MCF 10A (cell line): ENCODE data around the gene TAMM41. TPM values are rescaled to one million over a fixed set of nuclear protein-coding genes. Genes with fewer than 3 reads are reported as not detected.

ENCODE experiments used
- BruUV-seq: library from RNA; stranded (reverse); fragments of 400-500 nt; replicated peaks from 2 replicates; lab custom pipeline; 2021; lab: Mats Ljungman, UMichigan
- CTCF ChIA-PET: fragments of 300-600 bp; sonication (Branson Sonifier 250); formaldehyde crosslinking; extraction: SDS; loops from one replicate; lab custom pipeline; 2021; ENCODE audit warnings: antibody characterized with exemption, inconsistent platforms; lab: Yijun Ruan, JAX
- POLR2A ChIA-PET: fragments of 300-600, 350-650 bp; sonication (Branson Sonifier 250); formaldehyde crosslinking; extraction: SDS; loops from one replicate; lab custom pipeline; 2020; ENCODE audit warnings: antibody characterized with exemption, inconsistent platforms; lab: Yijun Ruan, JAX
- DNase-seq: peaks from one replicate; pipeline ENCODE4 v3.0.0-alpha.2; 2018; ENCODE audit not compliant: unreplicated experiment
- H3K27ac Mint-ChIP-seq: one replicate; pipeline ENCODE4 v1.8.0; 2022; ENCODE audit warnings: mild to moderate bottlenecking, low read depth, mixed read lengths; ENCODE audit not compliant: unreplicated experiment
- H3K27me3 Mint-ChIP-seq: one replicate; pipeline ENCODE4 v1.8.0; 2022; ENCODE audit warnings: mixed read lengths; ENCODE audit not compliant: insufficient read depth, unreplicated experiment
- H3K36me3 Mint-ChIP-seq: one replicate; pipeline ENCODE4 v1.8.0; 2022; ENCODE audit warnings: mild to moderate bottlenecking, moderate library complexity, mixed read lengths; ENCODE audit not compliant: insufficient read depth, unreplicated experiment
- H3K4me1 Mint-ChIP-seq: one replicate; pipeline ENCODE4 v1.8.0; 2022; ENCODE audit warnings: mixed read lengths; ENCODE audit not compliant: insufficient read depth, unreplicated experiment
- H3K4me3 Mint-ChIP-seq: one replicate; pipeline ENCODE4 v1.8.0; 2022; ENCODE audit warnings: mild to moderate bottlenecking, moderate library complexity, mixed read lengths; ENCODE audit not compliant: unreplicated experiment
- H3K9me3 Mint-ChIP-seq: one replicate; pipeline ENCODE4 v1.8.0; 2022; ENCODE audit warnings: mixed read lengths; ENCODE audit not compliant: unreplicated experiment
- intact Hi-C: fragments of 100-400 bp; cut with micrococcal nuclease; formaldehyde crosslinking; loops from 2 replicates; pipeline ENCODE4 v1.14.1; 2022
- total RNA-seq: library from RNA; stranded (reverse); gene quantifications from 2 replicates; pipeline ENCODE4 v1.2.3, GENCODE V29; 2022
- TF ChIP-seq, protein P1 (sequence below): fragments of 200-600 bp; IDR thresholded peaks from one replicate; pipeline ENCODE4 v1.8.0; 2022; ENCODE audit warnings: antibody characterized with exemption, mild to moderate bottlenecking; ENCODE audit not compliant: unreplicated experiment

Gene TAMM41
- total RNA-seq, 1 experiment from 2014 or later: 26.2 TPM

DNA sequence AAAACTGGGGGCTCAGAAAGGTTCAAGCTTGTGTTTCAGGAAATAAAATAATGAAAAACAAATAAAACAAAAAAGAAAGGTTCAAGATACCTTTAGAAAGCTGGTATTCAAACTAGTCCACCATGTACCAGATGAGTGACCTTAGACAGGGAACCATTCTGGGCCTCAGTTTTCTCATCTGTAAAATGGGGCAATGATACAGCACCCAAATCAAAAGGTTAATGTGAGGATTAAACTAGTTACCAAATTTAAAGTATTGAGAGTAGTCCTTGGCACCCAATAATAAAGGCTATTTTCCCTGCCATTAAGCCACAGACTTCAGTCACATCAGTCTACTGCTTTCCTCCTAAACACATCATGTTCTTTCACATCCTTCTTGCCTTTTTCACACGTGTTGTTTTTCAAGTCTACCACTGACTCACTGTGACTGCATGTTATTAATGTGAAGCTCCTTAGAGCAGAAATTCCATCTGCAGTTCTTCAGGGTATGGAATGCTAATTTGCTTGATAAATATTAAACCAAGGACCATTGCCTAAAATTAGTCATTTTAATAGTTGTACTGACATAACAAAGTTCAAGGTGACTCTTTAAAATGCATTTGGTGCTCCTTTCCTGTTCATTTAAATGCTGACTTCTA lies 19.9 kb downstream of the TAMM41 start:
- ChIA-PET POLR2A (interaction anchor here (0.8 to 1.9 kb wide), 2 partner anchors 11 to 20 kb away, joined by 3 to 8 read pairs; partner anchors contain the start of gene TAMM41), CTCF (interaction anchor here (0.9 to 2.6 kb wide), 5 partner anchors 7 to 492 kb away, joined by 4 to 13 read pairs (median 6); no protein-coding TSS in a partner anchor)
- Mint-ChIP-seq H3K36me3 (peaks cover 82% of the 10 kb centered on the region), H3K4me3 (no peak overlapping the region), H3K9me3 (no peaks in the 10 kb centered on the region), H3K27ac (peak overlapping the region; percentile 13), H3K27me3 (no peaks in the 10 kb centered on the region), H3K4me1 (no peaks in the 10 kb centered on the region)
- no peak for DNase-seq
- BruUV-seq: no TSS peak
- intact Hi-C loops: no loop called here
- TF ChIP-seq, protein P1, sequence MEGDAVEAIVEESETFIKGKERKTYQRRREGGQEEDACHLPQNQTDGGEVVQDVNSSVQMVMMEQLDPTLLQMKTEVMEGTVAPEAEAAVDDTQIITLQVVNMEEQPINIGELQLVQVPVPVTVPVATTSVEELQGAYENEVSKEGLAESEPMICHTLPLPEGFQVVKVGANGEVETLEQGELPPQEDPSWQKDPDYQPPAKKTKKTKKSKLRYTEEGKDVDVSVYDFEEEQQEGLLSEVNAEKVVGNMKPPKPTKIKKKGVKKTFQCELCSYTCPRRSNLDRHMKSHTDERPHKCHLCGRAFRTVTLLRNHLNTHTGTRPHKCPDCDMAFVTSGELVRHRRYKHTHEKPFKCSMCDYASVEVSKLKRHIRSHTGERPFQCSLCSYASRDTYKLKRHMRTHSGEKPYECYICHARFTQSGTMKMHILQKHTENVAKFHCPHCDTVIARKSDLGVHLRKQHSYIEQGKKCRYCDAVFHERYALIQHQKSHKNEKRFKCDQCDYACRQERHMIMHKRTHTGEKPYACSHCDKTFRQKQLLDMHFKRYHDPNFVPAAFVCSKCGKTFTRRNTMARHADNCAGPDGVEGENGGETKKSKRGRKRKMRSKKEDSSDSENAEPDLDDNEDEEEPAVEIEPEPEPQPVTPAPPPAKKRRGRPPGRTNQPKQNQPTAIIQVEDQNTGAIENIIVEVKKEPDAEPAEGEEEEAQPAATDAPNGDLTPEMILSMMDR: no peak

DNA sequence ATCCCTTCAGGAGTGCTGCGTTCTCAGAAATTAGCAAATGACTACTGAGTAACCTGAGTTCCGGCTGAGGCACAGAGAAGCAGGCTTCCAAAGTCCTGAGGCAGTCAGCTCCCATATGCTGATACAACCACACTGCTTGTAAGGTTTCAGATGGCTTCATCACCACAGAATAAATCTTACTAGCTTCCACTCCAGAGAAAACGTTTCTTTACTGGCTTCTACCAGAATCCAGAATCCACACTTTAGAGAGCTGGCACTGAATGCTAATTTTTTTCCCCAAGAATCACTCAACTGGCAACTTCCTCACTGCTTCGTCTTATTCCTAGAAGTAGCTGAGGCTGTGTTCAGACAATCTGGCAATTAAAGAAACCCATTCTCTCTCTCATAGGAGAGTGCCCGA lies 21.4 kb downstream of the TAMM41 start:
- Mint-ChIP-seq H3K9me3 (no peaks in the 10 kb centered on the region), H3K4me1 (peaks cover 7% of the 10 kb centered on the region), H3K36me3 (peaks cover 80% of the 10 kb centered on the region), H3K27me3 (no peaks in the 10 kb centered on the region), H3K27ac (no peak overlapping the region), H3K4me3 (no peak overlapping the region)
- TF ChIP-seq, protein P1: no peak
- no peak for DNase-seq
- POLR2A ChIA-PET: no interaction called here
- CTCF ChIA-PET: interaction anchor here (0.7 to 2.6 kb wide), 4 partner anchors 11 to 23 kb away, joined by 3 to 13 read pairs (median 4); partner anchors contain the start of gene TAMM41
- no TSS peak for BruUV-seq
- intact Hi-C loops: no loop called here

DNA sequence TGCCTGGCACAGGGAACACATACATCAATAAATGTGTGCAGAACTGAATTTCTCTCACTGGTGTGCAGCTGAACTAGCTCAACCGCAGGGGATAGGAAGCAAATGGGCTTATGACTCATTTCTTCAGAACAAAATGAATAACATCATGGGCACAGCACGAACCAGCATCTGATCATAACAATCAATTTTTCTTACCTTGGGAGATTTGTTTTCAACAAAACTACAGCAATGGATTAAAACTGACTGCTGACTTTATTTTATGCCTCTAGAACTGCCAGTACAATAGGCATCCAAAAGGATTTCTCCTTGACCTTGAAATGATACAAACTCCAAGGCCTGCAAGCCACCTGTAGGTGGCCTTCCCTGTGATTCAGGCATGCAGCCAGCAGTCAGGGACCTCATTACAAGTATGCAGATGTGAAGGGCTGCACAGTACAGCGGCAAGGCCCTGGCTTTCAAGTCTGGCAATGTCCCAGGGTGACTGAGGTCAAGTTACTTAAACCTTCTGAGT lies 26.1 kb downstream of the TAMM41 start:
- TF ChIP-seq, protein P1: no peak
- ChIA-PET POLR2A (interaction anchor here (0.6 to 0.8 kb wide), 3 partner anchors 13 to 659 kb away, joined by 3 to 7 read pairs (median 3); no protein-coding TSS in a partner anchor), CTCF (interaction anchor here (0.6 to 1.2 kb wide), 4 partner anchors 16 to 442 kb away, joined by 3 to 4 read pairs (median 4); no protein-coding TSS in a partner anchor)
- H3K27ac Mint-ChIP-seq: no peak overlapping the region
- peaks cover 59% of the 10 kb centered on the region for H3K36me3 Mint-ChIP-seq
- H3K9me3 Mint-ChIP-seq: no peaks in the 10 kb centered on the region
- intact Hi-C loops: no loop called here
- DNase-seq: peak; percentile 51
- no peaks in the 10 kb centered on the region for H3K27me3 Mint-ChIP-seq
- no TSS peak for BruUV-seq
- peaks cover 30% of the 10 kb centered on the region for H3K4me1 Mint-ChIP-seq
- H3K4me3 Mint-ChIP-seq: no peak overlapping the region

DNA sequence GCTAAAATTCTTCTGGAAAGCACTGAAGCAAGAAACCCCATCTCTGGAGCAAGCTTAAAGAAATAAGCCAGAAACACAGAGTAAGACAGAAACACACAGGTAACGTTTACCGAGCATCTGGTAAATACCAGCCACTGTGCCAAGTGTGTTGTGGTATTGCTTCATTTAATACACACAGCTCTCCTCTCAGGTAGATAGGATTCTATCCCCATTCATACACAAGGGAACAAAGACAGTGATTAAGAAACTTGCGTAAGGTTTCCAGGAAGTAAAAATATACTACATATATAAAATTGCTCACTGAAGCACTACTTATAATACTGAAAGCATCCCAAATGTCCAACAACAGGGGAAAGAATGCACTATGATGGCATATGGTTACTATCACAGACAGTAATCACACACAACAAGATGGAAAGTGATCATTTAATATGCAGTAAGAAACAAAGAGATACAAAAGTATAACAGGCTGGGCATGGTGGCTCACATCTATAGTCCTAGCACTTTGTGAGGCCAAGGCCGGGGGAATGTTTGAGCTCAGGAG lies 27.5 kb downstream of the TAMM41 start:
- TF ChIP-seq, protein P1: no peak
- Mint-ChIP-seq H3K36me3 (peaks cover 54% of the 10 kb centered on the region), H3K4me3 (no peak overlapping the region), H3K4me1 (peaks cover 30% of the 10 kb centered on the region), H3K27ac (no peak overlapping the region), H3K27me3 (no peaks in the 10 kb centered on the region), H3K9me3 (no peaks in the 10 kb centered on the region)
- ChIA-PET POLR2A (interaction anchor here (1.0 to 1.3 kb wide), 4 partner anchors 14 to 101 kb away, joined by 4 to 10 read pairs (median 6); partner anchors contain the start of gene TAMM41), CTCF (interaction anchor here (1.0 to 1.2 kb wide), 3 partner anchors 48 to 440 kb away, joined by 3 to 4 read pairs (median 4); no protein-coding TSS in a partner anchor)
- DNase-seq: peak; percentile 56
- no TSS peak for BruUV-seq
- intact Hi-C loops: no loop called here
